ENCODE results near the gene RGS5.

The RGS5 gene

DNA sequence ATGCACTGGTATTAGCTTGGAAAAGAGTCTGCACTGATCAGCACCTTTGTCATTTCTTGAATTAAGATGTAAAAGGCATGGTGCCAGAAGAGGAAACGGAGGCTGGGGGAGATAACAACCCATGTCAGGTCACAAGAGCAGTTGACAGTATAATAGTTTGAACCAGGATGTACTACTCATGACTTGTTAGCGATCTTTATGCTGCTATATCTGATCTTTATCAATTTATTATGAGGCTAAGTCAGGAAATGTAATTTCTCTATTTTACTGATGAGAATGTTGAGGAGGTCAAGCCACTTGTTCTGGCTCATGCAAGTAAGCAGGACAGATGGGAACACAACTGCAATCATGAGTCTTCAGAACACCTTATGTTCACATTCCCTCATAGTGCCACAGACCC, 41.4 kb downstream of the RGS5 start:
- CTCF ChIA-PET = no interaction called here
- no peak for TF ChIP-seq PKNOX1 (IDR thresholded peaks at IDR 0.05)
- no peak for TF ChIP-seq LEF1 (IDR thresholded peaks at IDR 0.05; ENCODE audit: borderline replicate concordance)
- no peak for TF ChIP-seq CTBP1 (IDR thresholded peaks at IDR 0.05; ENCODE audit: borderline replicate concordance)
- TF ChIP-seq FOXA1 (IDR thresholded peaks at IDR 0.05) = no peak
- TF ChIP-seq SUZ12 (IDR thresholded peaks at IDR 0.05) = no peak
- TF ChIP-seq SP1 (IDR thresholded peaks at IDR 0.05) = no peak
- TF ChIP-seq HDGF (IDR thresholded peaks at IDR 0.05; ENCODE audit: borderline replicate concordance) = no peak
- no peak for TF ChIP-seq FOXK2 (IDR thresholded peaks at IDR 0.05)
- TF ChIP-seq NFRKB (IDR thresholded peaks at IDR 0.05) = no peak
- no peak for TF ChIP-seq BHLHE40 (IDR thresholded peaks at IDR 0.05; ENCODE audit: borderline replicate concordance)
- TF ChIP-seq FOXM1 (IDR thresholded peaks at IDR 0.05; ENCODE audit: borderline replicate concordance) = no peak
- no peak for TF ChIP-seq TARDBP (IDR thresholded peaks at IDR 0.05)
- TF ChIP-seq L3MBTL2 (conservative IDR thresholded peaks at IDR 0.05) = no peak
- DNase-seq (ENCODE audit: extremely low spot score) = no peak
- POLR2A ChIA-PET = no interaction called here

GRCh38 chr1:163155606-163156005, 47.1 kb downstream of the RGS5 start:
- CTCF ChIA-PET = no interaction called here
- no peak for TF ChIP-seq TARDBP (IDR thresholded peaks at IDR 0.05)
- POLR2A ChIA-PET = no interaction called here
- DNase-seq (ENCODE audit: extremely low spot score) = no peak

GRCh38 chr1:163148911-163149310, 53.8 kb downstream of the RGS5 start:
- POLR2A ChIA-PET = no interaction called here
- DNase-seq (ENCODE audit: extremely low spot score) = no peak
- TF ChIP-seq FOXK2 (IDR thresholded peaks at IDR 0.05) = no peak
- no peak for TF ChIP-seq BHLHE40 (IDR thresholded peaks at IDR 0.05; ENCODE audit: borderline replicate concordance)
- TF ChIP-seq TARDBP (IDR thresholded peaks at IDR 0.05) = no peak
- no peak for TF ChIP-seq ARNT (IDR thresholded peaks at IDR 0.05)
- no peak for TF ChIP-seq ELF4 (IDR thresholded peaks at IDR 0.05)
- no peak for TF ChIP-seq L3MBTL2 (conservative IDR thresholded peaks at IDR 0.05)
- TF ChIP-seq FOXA1 (IDR thresholded peaks at IDR 0.05) = no peak
- no peak for TF ChIP-seq NFRKB (IDR thresholded peaks at IDR 0.05)
- no peak for TF ChIP-seq SP1 (IDR thresholded peaks at IDR 0.05)
- TF ChIP-seq SUZ12 (IDR thresholded peaks at IDR 0.05) = no peak
- TF ChIP-seq CTBP1 (IDR thresholded peaks at IDR 0.05; ENCODE audit: borderline replicate concordance) = no peak
- TF ChIP-seq PKNOX1 (IDR thresholded peaks at IDR 0.05) = no peak
- no peak for TF ChIP-seq FOXM1 (IDR thresholded peaks at IDR 0.05; ENCODE audit: borderline replicate concordance)
- no peak for TF ChIP-seq LEF1 (IDR thresholded peaks at IDR 0.05; ENCODE audit: borderline replicate concordance)
- no peak for TF ChIP-seq HDGF (IDR thresholded peaks at IDR 0.05; ENCODE audit: borderline replicate concordance)
- TF ChIP-seq ZNF384 (IDR thresholded peaks at IDR 0.05) = no peak
- CTCF ChIA-PET = interaction anchor here (1.3 kb wide), 1 partner anchor 26 kb away, joined by 3 read pairs; no protein-coding TSS in a partner anchor

DNA sequence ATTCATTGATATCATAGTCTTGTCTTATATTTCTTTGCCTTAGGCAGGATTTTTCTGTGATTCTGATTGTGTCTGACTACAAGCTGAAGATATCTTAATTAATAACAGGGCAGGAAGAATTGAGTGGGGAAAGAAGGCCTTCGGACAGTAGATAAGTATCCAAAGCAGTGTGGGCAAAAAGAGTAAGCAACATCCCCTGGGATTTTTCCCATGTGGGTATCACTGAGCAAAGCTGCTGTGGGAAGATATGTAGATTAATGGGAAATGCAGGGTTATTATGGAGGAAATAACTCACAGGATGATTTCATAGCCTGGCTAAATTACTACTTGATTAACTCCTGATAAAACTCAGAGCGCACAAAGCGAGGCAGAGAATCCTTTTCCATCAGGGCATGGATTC, 55.7 kb downstream of the RGS5 start:
- no peak for DNase-seq (ENCODE audit: extremely low spot score)
- ChIA-PET POLR2A (no interaction called here), CTCF (no interaction called here)
- no peak for TF ChIP-seq BHLHE40 (IDR thresholded peaks at IDR 0.05; ENCODE audit: borderline replicate concordance)
- no peak for TF ChIP-seq SP1 (IDR thresholded peaks at IDR 0.05)
- TF ChIP-seq L3MBTL2 (conservative IDR thresholded peaks at IDR 0.05) = no peak
- no peak for TF ChIP-seq TARDBP (IDR thresholded peaks at IDR 0.05)
- no peak for TF ChIP-seq ZNF384 (IDR thresholded peaks at IDR 0.05)
- no peak for TF ChIP-seq FOXM1 (IDR thresholded peaks at IDR 0.05; ENCODE audit: borderline replicate concordance)
- TF ChIP-seq SUZ12 (IDR thresholded peaks at IDR 0.05) = no peak
- TF ChIP-seq LEF1 (IDR thresholded peaks at IDR 0.05; ENCODE audit: borderline replicate concordance) = no peak
- no peak for TF ChIP-seq PKNOX1 (IDR thresholded peaks at IDR 0.05)
- TF ChIP-seq FOXA1 (IDR thresholded peaks at IDR 0.05) = no peak
- TF ChIP-seq HDGF (IDR thresholded peaks at IDR 0.05; ENCODE audit: borderline replicate concordance) = no peak
- no peak for TF ChIP-seq ELF4 (IDR thresholded peaks at IDR 0.05)
- TF ChIP-seq CTBP1 (IDR thresholded peaks at IDR 0.05; ENCODE audit: borderline replicate concordance) = no peak
- TF ChIP-seq ARNT (IDR thresholded peaks at IDR 0.05) = no peak
- TF ChIP-seq FOXK2 (IDR thresholded peaks at IDR 0.05) = no peak

DNA sequence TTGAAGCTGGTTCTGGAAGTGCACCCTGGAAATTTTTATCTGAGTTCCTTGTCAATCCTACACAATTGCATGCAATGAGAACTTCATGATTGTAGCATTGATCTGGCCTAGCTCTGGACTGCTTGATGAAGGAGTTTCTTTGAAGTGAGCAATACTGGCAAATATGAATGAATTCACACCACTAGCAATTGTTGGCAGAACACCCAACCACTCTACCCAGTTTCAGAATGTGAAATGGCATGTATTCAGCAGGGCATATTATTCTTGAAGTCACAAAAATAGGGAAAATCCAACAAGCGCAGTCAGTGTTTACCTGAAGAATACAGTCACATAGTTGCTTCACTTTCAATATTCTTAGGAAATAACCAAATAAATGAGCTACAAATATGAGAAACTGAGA, 57.3 kb downstream of the RGS5 start:
- POLR2A ChIA-PET = no interaction called here
- no peak for DNase-seq (ENCODE audit: extremely low spot score)
- TF ChIP-seq FOXM1 (IDR thresholded peaks at IDR 0.05; ENCODE audit: borderline replicate concordance) (no peak), L3MBTL2 (conservative IDR thresholded peaks at IDR 0.05) (no peak), CTBP1 (IDR thresholded peaks at IDR 0.05; ENCODE audit: borderline replicate concordance) (no peak), HDGF (IDR thresholded peaks at IDR 0.05; ENCODE audit: borderline replicate concordance) (no peak), ARNT (IDR thresholded peaks at IDR 0.05) (no peak), BHLHE40 (IDR thresholded peaks at IDR 0.05; ENCODE audit: borderline replicate concordance) (no peak), SUZ12 (IDR thresholded peaks at IDR 0.05) (no peak), LEF1 (IDR thresholded peaks at IDR 0.05; ENCODE audit: borderline replicate concordance) (no peak), FOXA1 (IDR thresholded peaks at IDR 0.05) (no peak), FOXK2 (IDR thresholded peaks at IDR 0.05) (no peak), TARDBP (IDR thresholded peaks at IDR 0.05) (no peak), ZNF384 (IDR thresholded peaks at IDR 0.05) (no peak)
- CTCF ChIA-PET = no interaction called here

DNA sequence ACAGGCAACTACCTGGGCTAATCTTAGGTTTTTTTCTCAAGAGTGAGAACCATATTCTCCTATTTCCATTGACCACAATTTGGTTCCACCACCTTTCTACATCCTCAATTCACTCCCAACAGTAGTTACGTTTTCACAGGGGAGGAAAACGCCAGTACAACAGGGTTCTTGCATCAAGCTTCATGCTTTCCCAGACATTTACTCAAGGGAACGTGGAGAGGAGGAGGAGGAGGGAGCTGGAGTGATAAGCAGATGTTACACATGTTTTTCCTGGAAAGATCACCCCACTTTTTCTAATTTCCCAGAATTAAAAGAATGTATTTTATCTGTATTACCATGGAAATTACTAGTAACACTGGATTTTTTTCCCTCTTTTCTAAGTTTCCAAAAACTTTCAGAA, 58.3 kb downstream of the RGS5 start:
- no peak for DNase-seq (ENCODE audit: extremely low spot score)
- TF ChIP-seq FOXA1 (IDR thresholded peaks at IDR 0.05) = no peak
- no peak for TF ChIP-seq NFRKB (IDR thresholded peaks at IDR 0.05)
- no peak for TF ChIP-seq LEF1 (IDR thresholded peaks at IDR 0.05; ENCODE audit: borderline replicate concordance)
- TF ChIP-seq FOXM1 (IDR thresholded peaks at IDR 0.05; ENCODE audit: borderline replicate concordance) = no peak
- TF ChIP-seq SUZ12 (IDR thresholded peaks at IDR 0.05) = no peak
- TF ChIP-seq FOXK2 (IDR thresholded peaks at IDR 0.05) = no peak
- TF ChIP-seq L3MBTL2 (conservative IDR thresholded peaks at IDR 0.05) = no peak
- no peak for TF ChIP-seq ARNT (IDR thresholded peaks at IDR 0.05)
- no peak for TF ChIP-seq ZNF384 (IDR thresholded peaks at IDR 0.05)
- no peak for TF ChIP-seq BHLHE40 (IDR thresholded peaks at IDR 0.05; ENCODE audit: borderline replicate concordance)
- TF ChIP-seq TARDBP (IDR thresholded peaks at IDR 0.05) = no peak
- TF ChIP-seq CTBP1 (IDR thresholded peaks at IDR 0.05; ENCODE audit: borderline replicate concordance) = no peak
- POLR2A ChIA-PET = no interaction called here
- CTCF ChIA-PET = no interaction called here

All from HEK293T (cell line).